Cardiac fibroblast (primary cell): ENCODE measurements around the gene EHHADH.

ENCODE experiments used
- DNase-seq, 2 donors: peaks; one replicate each; pipeline versions ENCODE4 v3.0.0 to v3.0.0-alpha.2; 2010; ENCODE audit warnings: low read depth in 2 of 2
- H3K4me3 ChIP-seq, 2 donors: replicated peaks in 1 of 2; 1 replicate in 1 of 2; 2 replicates in 1 of 2; pipeline ENCODE4 v1.5.1; 2011; ENCODE audit warnings: low read depth in 2 of 2, low read length in 2 of 2, mild to moderate bottlenecking in 2 of 2, moderate library complexity in 1 of 2
- CTCF ChIP-seq: IDR thresholded peaks from one replicate; pipeline ENCODE4 v1.5.1; 2011; ENCODE audit warnings: low read depth, mild to moderate bottlenecking, low read length, inconsistent platforms

Gene EHHADH

GRCh38 chr3:185176750-185177359 lies 77.0 kb downstream of the EHHADH start:
- H3K4me3 ChIP-seq = no peak overlapping the region
- peak; percentile 60 to 64 for DNase-seq
- TF ChIP-seq CTCF = peak; percentile 70

GRCh38 chr3:185175370-185175987 lies 78.4 kb downstream of the EHHADH start:
- H3K4me3 ChIP-seq = no peak overlapping the region
- DNase-seq = peak; percentile 60 to 73
- no peak for TF ChIP-seq CTCF

- no peak for TF ChIP-seq CTCF
- no peak for DNase-seq
- no peak overlapping the region for H3K4me3 ChIP-seq
Measured at GRCh38 chr3:185172086-185173049, 81.5 kb downstream of the EHHADH start.

- no peak for TF ChIP-seq CTCF
- no peak overlapping the region for H3K4me3 ChIP-seq
- no peak for DNase-seq
Measured at GRCh38 chr3:185164428-185165217, 89.2 kb downstream of the EHHADH start.

- DNase-seq = no peak
- no peak for TF ChIP-seq CTCF
- H3K4me3 ChIP-seq = no peak overlapping the region
Measured at GRCh38 chr3:185162634-185163033, 91.2 kb downstream of the EHHADH start.

- TF ChIP-seq CTCF = no peak
- DNase-seq = no peak
- no peak overlapping the region for H3K4me3 ChIP-seq
Measured at GRCh38 chr3:185161761-185162160, 92.1 kb downstream of the EHHADH start.
